GM21381 (cell line): ENCODE data around the gene VPS37B.

ENCODE experiments used
- ATAC-seq: cut with Tn5 transposase; IDR thresholded peaks from one replicate; pipeline ENCODE4 v1.9.1; 2021; ENCODE audit warnings: mild to moderate bottlenecking, moderate library complexity; ENCODE audit not compliant: unreplicated experiment

The VPS37B gene

GRCh38 chr12:122820138-122820537, 75.8 kb downstream of the VPS37B start:
- ATAC-seq: no peak

GRCh38 chr12:122819209-122819785, 76.6 kb downstream of the VPS37B start:
- ATAC-seq: no peak
